GM18502 (cell line): ENCODE results near the gene TCEAL9.
"Not testable (repeated sequence)": the region's sequence is repeated elsewhere in the genome, so short reads cannot be mapped to it uniquely, and the experiment has no call there.

Experiments
- ATAC-seq: cut with Tn5 transposase; IDR thresholded peaks from one replicate; pipeline ENCODE4 v1.9.1; 2021; ENCODE audit warnings: mild to moderate bottlenecking; ENCODE audit not compliant: unreplicated experiment, poor library complexity

Gene TCEAL9

GRCh38 chrX:103372886-103373285, 16.6 kb downstream of the TCEAL9 start:
- ATAC-seq = no peak

GRCh38 chrX:103373581-103373980, 17.3 kb downstream of the TCEAL9 start:
- ATAC-seq = no peak

- no peak for ATAC-seq
Observed at GRCh38 chrX:103376118-103376978, 20.0 kb downstream of the TCEAL9 start, which contains the start of gene BEX3. Gene BEX3, plus strand, starts transcription at chrX:103376538. Its CDS starts 984 bp downstream, at chrX:103377522.

- ATAC-seq = no peak
Observed at GRCh38 chrX:103376979-103377324, 20.6 kb downstream of the TCEAL9 start.

GRCh38 chrX:103378990-103379389, 22.7 kb downstream of the TCEAL9 start:
- no peak for ATAC-seq

- ATAC-seq = no peak
Observed at GRCh38 chrX:103382877-103383276, 26.6 kb downstream of the TCEAL9 start.

- ATAC-seq = no peak
Observed at GRCh38 chrX:103384672-103385071, 28.4 kb downstream of the TCEAL9 start.

- not testable (repeated sequence) for ATAC-seq
Observed at GRCh38 chrX:103385283-103385830, 29.1 kb downstream of the TCEAL9 start.

GRCh38 chrX:103386332-103386731, 30.0 kb downstream of the TCEAL9 start:
- no peak for ATAC-seq

- no peak for ATAC-seq
Observed at GRCh38 chrX:103393487-103393886, 37.2 kb downstream of the TCEAL9 start.

GRCh38 chrX:103396186-103396585, 39.9 kb downstream of the TCEAL9 start:
- no peak for ATAC-seq

- ATAC-seq = no peak
Observed at GRCh38 chrX:103396660-103397059, 40.4 kb downstream of the TCEAL9 start.

- no peak for ATAC-seq
Observed at GRCh38 chrX:103397707-103398106, 41.4 kb downstream of the TCEAL9 start.

GRCh38 chrX:103398421-103398864, 42.1 kb downstream of the TCEAL9 start:
- no peak for ATAC-seq

- ATAC-seq = no peak
Observed at GRCh38 chrX:103399744-103400143, 43.4 kb downstream of the TCEAL9 start.

GRCh38 chrX:103400931-103401330, 44.6 kb downstream of the TCEAL9 start:
- ATAC-seq = no peak

- peak; percentile 96 for ATAC-seq
Observed at GRCh38 chrX:103404231-103405008, 48.1 kb downstream of the TCEAL9 start.

GRCh38 chrX:103405009-103405333, 48.7 kb downstream of the TCEAL9 start:
- ATAC-seq = no peak

- ATAC-seq = no peak
Observed at GRCh38 chrX:103406256-103406655, 50.0 kb downstream of the TCEAL9 start.

GRCh38 chrX:103407776-103408175, 51.5 kb downstream of the TCEAL9 start:
- no peak for ATAC-seq
